Pancreas (tissue), 10 donors: ENCODE measurements around the gene SLC22A3. TPM values are rescaled to one million over a fixed set of nuclear protein-coding genes. Genes with fewer than 3 reads are reported as not detected.

ENCODE experiments used
- ATAC-seq, 4 donors: fragments of 200-7000 bp; cut with Tn5 transposase; one replicate each; pipeline versions ENCODE4 v1.8.0 to v1.9.1; 2020; ENCODE audit warnings: mild to moderate bottlenecking in 4 of 4, moderate library complexity in 4 of 4
- DNase-seq, 6 donors: peaks; one replicate each; pipeline ENCODE4 v3.0.0-alpha.2; 2020
- FAIRE-seq: peaks from 2 replicates; lab custom pipeline; 2012; peaks lifted over from hg19 to GRCh38; lab: Jason Lieb, UNC
- H3K27ac ChIP-seq, 4 donors: fragments of 200-600 bp; sonication (generic); 1 replicate in 3 of 4; 2 replicates in 1 of 4; pipeline versions ENCODE4 v1.5.0 to v1.8.0; 2020
- H3K27me3 ChIP-seq, 4 donors: fragments of 200-600 bp; one replicate each; pipeline ENCODE4 v1.8.0; 2021
- H3K36me3 ChIP-seq, 3 donors: fragments of 200-600 bp; sonication (generic) in 1 of 3; one replicate each; pipeline versions ENCODE4 v1.5.0 to v1.8.0; 2020 to 2021
- H3K4me1 ChIP-seq, 3 donors: fragments of 200-600 bp; one replicate each; pipeline ENCODE4 v1.8.0; 2021
- H3K4me3 ChIP-seq, 4 donors: fragments of 200-600 bp; sonication (generic) in 2 of 4; one replicate each; pipeline versions ENCODE4 v1.5.0 to v1.8.0; 2020 to 2021
- H3K9me3 ChIP-seq, 4 donors: fragments of 200-600 bp; one replicate each; pipeline ENCODE4 v1.8.0; 2021
- WGBS, 2 donors: extraction: QIAGEN DNeasy Blood & Tissue Kit; methylation state at CpG; one replicate each; pipeline ENCODE4 v1.1.7; 2013; 5-methylcytosine and 5-hydroxymethylcytosine counted together
- intact Hi-C, 3 donors: fragments of 100-400 bp; cut with DNase I; formaldehyde crosslinking; loops; one replicate each; pipeline versions ENCODE4 v1.11.1 to v1.14.2; 2022
- polyA plus RNA-seq, 2 donors: library from polyadenylated mRNA; stranded (reverse); fragments of 200-250 nt; gene quantifications; one replicate each; pipeline ENCODE4 v1.2.3, GENCODE V29; 2013
- total RNA-seq, 6 donors: library from RNA; stranded (reverse); fragmentation: NEBNext Ultra II Directional in 4 of 6; extraction: Animal tissue kit (Norgen Biotek cat#: 25700) in 4 of 6; gene quantifications; one replicate each; pipeline versions ENCODE4 v1.2.1 to v1.2.4, GENCODE V29; 2021 to 2023
- TF ChIP-seq, protein P1 (sequence below), 4 donors: fragments of 200-600 bp; sonication (generic) in 3 of 4; IDR thresholded peaks; one replicate each; pipeline versions ENCODE4 v1.5.0 to v1.8.0; 2021; ENCODE audit warnings: antibody characterized with exemption in 4 of 4
- donor health status: healthy with polysubstance abuse.
- donor health status: DM: no; HTN: no; CAD: no; lungs with moderate emphysema.
- donor health status: DM: no; HTN: no; CAD: no.
- donor health status: control.
- donor health status: control.
- donor health status: Bipolar disorder and iron deficiency.
- donor health status: DM: yes; HTN: yes; CAD: no.
- donor health status: DM: no; HTN: no; CAD: no.
- donor health status: DM: no; HTN: no; CAD: no.
- donor health status: DM: yes; HTN: yes; CAD: no.

Gene SLC22A3
- total and polyA plus RNA-seq, 8 donors, result 0.04 to 5.3 (median 0.41) TPM

DNA sequence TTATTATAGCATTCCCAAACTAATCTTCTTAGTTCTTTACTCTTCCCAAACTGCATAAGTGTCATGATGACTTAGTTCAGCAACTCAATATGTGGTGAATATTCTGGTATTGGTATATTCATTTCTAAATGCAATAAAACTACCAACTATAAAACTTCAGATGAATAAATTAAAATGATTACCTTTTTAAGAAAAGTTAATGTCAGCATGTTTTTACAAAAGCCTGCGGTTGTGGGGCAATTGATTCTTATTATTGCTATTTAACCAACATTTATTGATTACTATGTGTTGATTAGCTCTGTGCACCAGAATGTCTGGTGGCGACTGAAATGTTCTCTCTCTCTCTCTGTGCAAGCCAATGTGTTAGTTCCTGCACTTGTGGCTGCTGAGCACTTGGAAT lies 5.0 kb upstream of the SLC22A3 start:
- H3K4me1 ChIP-seq, result peaks cover 0 to 10% (median 0%) of the 10 kb centered on the region in 3 donors
- FAIRE-seq (no peak), ATAC-seq (no peak), DNase-seq (no peak)
- no peak overlapping the region for H3K27ac ChIP-seq
- 40 to 52% methylated on average over 2 of the region's 2 CpGs for WGBS, 2 donors
- H3K9me3 ChIP-seq, result no peaks in the 10 kb centered on the region
- TF ChIP-seq, protein P1, sequence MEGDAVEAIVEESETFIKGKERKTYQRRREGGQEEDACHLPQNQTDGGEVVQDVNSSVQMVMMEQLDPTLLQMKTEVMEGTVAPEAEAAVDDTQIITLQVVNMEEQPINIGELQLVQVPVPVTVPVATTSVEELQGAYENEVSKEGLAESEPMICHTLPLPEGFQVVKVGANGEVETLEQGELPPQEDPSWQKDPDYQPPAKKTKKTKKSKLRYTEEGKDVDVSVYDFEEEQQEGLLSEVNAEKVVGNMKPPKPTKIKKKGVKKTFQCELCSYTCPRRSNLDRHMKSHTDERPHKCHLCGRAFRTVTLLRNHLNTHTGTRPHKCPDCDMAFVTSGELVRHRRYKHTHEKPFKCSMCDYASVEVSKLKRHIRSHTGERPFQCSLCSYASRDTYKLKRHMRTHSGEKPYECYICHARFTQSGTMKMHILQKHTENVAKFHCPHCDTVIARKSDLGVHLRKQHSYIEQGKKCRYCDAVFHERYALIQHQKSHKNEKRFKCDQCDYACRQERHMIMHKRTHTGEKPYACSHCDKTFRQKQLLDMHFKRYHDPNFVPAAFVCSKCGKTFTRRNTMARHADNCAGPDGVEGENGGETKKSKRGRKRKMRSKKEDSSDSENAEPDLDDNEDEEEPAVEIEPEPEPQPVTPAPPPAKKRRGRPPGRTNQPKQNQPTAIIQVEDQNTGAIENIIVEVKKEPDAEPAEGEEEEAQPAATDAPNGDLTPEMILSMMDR (IDR thresholded peaks at IDR 0.05), result no peak
- no peaks in the 10 kb centered on the region for H3K36me3 ChIP-seq
- H3K4me3 ChIP-seq, result no peak overlapping the region
- intact Hi-C loops, result no loop called here
- H3K27me3 ChIP-seq, result no peaks in the 10 kb centered on the region

DNA sequence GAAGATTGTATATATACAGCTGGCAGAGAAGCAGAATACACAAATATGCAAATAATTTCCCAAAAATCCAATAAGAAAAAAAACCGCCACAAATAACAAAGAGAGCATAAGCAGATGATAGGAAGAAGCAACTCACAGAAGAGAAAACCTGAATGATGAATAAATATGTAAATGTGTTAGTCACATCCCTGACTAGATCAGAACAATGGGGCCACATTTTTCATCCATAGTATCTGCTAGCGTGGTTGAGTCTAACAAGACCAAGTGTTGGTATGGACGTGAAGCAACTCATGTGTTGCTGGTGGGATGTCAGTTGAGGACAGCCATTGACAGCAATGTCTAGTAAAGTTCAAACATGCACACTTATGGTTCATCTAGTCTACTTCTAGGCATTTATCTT lies 3.9 kb upstream of the SLC22A3 start:
- ATAC-seq (no peak), DNase-seq (no peak), FAIRE-seq (no peak)
- no peaks in the 10 kb centered on the region for H3K9me3 ChIP-seq
- H3K36me3 ChIP-seq, result no peaks in the 10 kb centered on the region
- no peak overlapping the region for H3K27ac ChIP-seq
- H3K4me3 ChIP-seq, result no peak overlapping the region
- 95 to 97% methylated on average over 3 of the region's 3 CpGs for WGBS, 2 donors
- peaks cover 0 to 10% (median 0%) of the 10 kb centered on the region in 3 donors for H3K4me1 ChIP-seq
- TF ChIP-seq, protein P1 (IDR thresholded peaks at IDR 0.05), result no peak
- intact Hi-C loops, result no loop called here
- no peaks in the 10 kb centered on the region for H3K27me3 ChIP-seq

DNA sequence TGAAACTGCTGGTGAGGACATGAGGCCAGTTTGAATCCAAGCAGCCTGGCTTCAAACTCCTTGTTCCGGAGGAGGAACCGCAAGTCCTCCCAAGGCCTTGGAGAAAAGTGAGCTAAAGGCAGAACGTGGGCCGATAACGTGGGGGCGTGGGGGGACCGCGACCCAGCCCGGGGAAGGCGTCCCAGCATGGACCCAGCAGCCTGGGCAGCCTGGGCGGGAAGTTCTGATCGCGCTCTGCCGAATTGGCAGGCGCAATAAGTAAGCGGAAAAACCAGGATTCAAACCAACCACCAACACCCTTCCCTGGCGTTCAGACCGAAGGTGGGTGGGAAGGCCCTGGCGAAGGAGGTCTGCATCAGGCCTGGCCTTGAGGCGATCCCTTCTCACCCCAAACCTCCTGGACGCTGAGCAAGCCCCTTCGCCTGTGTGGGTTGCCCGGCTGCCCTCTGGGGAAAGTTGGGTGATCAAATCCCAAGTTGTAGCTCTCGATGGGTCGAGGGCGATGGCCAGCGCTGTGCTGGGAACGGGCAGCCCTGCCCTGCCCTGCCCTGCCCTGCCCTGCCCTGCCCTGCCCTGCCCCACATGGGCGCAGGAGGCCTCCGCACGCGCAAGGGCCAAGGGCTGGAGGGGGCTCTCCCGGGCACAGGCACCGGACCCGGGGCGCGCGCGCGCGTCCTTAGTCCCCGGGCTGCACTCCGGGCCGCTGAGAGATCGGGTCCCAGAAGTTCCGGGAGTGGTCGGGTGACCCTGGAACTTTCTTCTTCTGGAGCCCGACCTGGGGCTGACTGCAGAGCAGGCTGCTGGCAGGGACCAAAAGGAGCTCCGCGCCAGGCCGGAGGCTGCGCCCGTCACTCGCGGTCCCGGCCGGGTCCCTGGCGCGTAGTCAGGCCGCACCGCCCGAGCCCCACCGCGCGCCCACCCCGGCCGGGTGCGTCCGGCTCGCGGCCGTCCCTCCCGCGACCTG lies 637 bp upstream of the SLC22A3 start:
- TF ChIP-seq, protein P1 (IDR thresholded peaks at IDR 0.05), result no peak
- peak overlapping the region in 3 of 4 donors; percentile 18 to 63 (median 57) for H3K4me3 ChIP-seq
- H3K4me1 ChIP-seq, result peaks cover 0 to 9% (median 0%) of the 10 kb centered on the region in 3 donors
- H3K36me3 ChIP-seq, result no peaks in the 10 kb centered on the region
- intact Hi-C loops, result no loop called here
- no peak for FAIRE-seq
- ATAC-seq, result peak in 1 of 4 donors; percentile 5
- H3K27me3 ChIP-seq, result peaks cover 0 to 12% (median 0%) of the 10 kb centered on the region in 4 donors
- DNase-seq, result peak in 2 of 6 donors; percentile 24 to 66
- no peak overlapping the region for H3K27ac ChIP-seq
- 48 to 65% methylated on average over 42 to 74 of the region's 74 CpGs for WGBS, 2 donors
- no peaks in the 10 kb centered on the region for H3K9me3 ChIP-seq

DNA sequence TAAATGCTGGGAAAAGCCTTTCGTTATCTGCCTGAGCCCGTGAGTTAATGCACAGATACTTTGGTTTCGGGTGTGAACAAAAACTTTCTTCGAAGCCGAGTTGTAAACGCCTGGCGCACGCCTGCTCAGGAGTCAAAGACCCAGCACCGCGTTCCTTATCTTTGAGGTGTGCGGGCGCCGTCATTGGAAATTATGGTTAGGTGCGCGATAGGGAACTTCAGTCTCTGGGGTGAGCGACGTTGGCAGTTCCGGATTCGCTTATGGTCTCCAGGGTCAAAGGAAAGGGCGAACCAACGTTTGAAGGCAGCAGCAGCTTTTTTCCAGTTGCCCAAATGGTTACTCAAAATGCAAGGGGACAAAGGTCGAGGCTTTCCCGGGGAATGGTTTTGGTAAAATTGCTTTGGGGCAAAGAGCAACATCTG lies 853 bp downstream of the SLC22A3 start:
- peaks cover 0 to 12% (median 0%) of the 10 kb centered on the region in 4 donors for H3K27me3 ChIP-seq

More for the DNA sequence above, 853 bp downstream of the SLC22A3 start:
- H3K27ac ChIP-seq, result no peak overlapping the region
- intact Hi-C loops, result no loop called here
- no peaks in the 10 kb centered on the region for H3K9me3 ChIP-seq
- H3K4me3 ChIP-seq, result peak overlapping the region in 3 of 4 donors; percentile 18 to 63 (median 57)
- ATAC-seq (peak; percentile 36 to 64 (median 58)), FAIRE-seq (no peak), DNase-seq (no peak)
- H3K36me3 ChIP-seq, result no peaks in the 10 kb centered on the region
- H3K4me1 ChIP-seq, result no peaks in the 10 kb centered on the region
- TF ChIP-seq, protein P1 (IDR thresholded peaks at IDR 0.05), result no peak
- WGBS, 2 donors, result 2 to 3% methylated on average over 23 of the region's 23 CpGs
